Measurements from ENCODE around the gene PERM1.

- TF ChIP-seq CREB1 (IDR thresholded peaks at IDR 0.05; ENCODE audit: low read depth): no peak
- TF ChIP-seq EP300 (IDR thresholded peaks at IDR 0.05; ENCODE audit: borderline replicate concordance): peak; percentile 7; the same call in 1 of the 2 replicates
- no peak for TF ChIP-seq REST (IDR thresholded peaks at IDR 0.05; ENCODE audit: low read depth)
- TF ChIP-seq MAX (IDR thresholded peaks at IDR 0.05): no peak
- TF ChIP-seq ZBTB7A (IDR thresholded peaks at IDR 0.05; ENCODE audit: low read depth): peak; percentile 80; the same call in 1 of the 2 replicates
- TF ChIP-seq CEBPB (IDR thresholded peaks at IDR 0.05): no peak
- no peak for TF ChIP-seq EGR1 (IDR thresholded peaks at IDR 0.05)
- no peak for TF ChIP-seq RAD21 (IDR thresholded peaks at IDR 0.05; ENCODE audit: low read depth)
- TF ChIP-seq YY1 (IDR thresholded peaks at IDR 0.05; ENCODE audit: low read depth): no peak
- TF ChIP-seq FOXM1 (IDR thresholded peaks at IDR 0.05; ENCODE audit: borderline replicate concordance, low read depth): no peak
- no peak for TF ChIP-seq TEAD4 (IDR thresholded peaks at IDR 0.05)
- TF ChIP-seq TAF1 (IDR thresholded peaks at IDR 0.05; ENCODE audit: low read depth): no peak
- no peak for TF ChIP-seq TCF12 (IDR thresholded peaks at IDR 0.05; ENCODE audit: low read depth)
These were observed 19.3 kb upstream of the PERM1 start for GRCh38 chr1:1001057-1001783.
